ENCODE measurements around the gene LHFPL2.

The LHFPL2 gene

GRCh38 chr5:78665534-78665933 lies 17.0 kb upstream of the LHFPL2 start:
- no peak for DNase-seq

- DNase-seq: no peak
Observed at GRCh38 chr5:78662323-78662722, 13.8 kb upstream of the LHFPL2 start.

- no peak for DNase-seq
Observed at GRCh38 chr5:78661691-78662090, 13.1 kb upstream of the LHFPL2 start.

GRCh38 chr5:78661044-78661443 lies 12.5 kb upstream of the LHFPL2 start:
- DNase-seq: no peak

- no peak for DNase-seq
Observed at GRCh38 chr5:78660401-78660800, 11.8 kb upstream of the LHFPL2 start.

GRCh38 chr5:78659714-78660113 lies 11.1 kb upstream of the LHFPL2 start:
- no peak for DNase-seq

- no peak for DNase-seq
Observed at GRCh38 chr5:78659114-78659513, 10.5 kb upstream of the LHFPL2 start.

- no peak for DNase-seq
Observed at GRCh38 chr5:78657201-78657600, 8.6 kb upstream of the LHFPL2 start.

- DNase-seq: no peak
Observed at GRCh38 chr5:78655746-78656290, 7.2 kb upstream of the LHFPL2 start.

- DNase-seq: no peak
Observed at GRCh38 chr5:78654386-78654785, 5.8 kb upstream of the LHFPL2 start.

- no peak for DNase-seq
Observed at GRCh38 chr5:78653681-78654366, 5.3 kb upstream of the LHFPL2 start.

- DNase-seq: no peak
Observed at GRCh38 chr5:78653031-78653430, 4.5 kb upstream of the LHFPL2 start.

- DNase-seq: no peak
Observed at GRCh38 chr5:78651468-78651867, 2.9 kb upstream of the LHFPL2 start.

GRCh38 chr5:78650531-78650930 lies 2.0 kb upstream of the LHFPL2 start:
- no peak for DNase-seq

- no peak for DNase-seq
Observed at GRCh38 chr5:78649861-78650496, 1.4 kb upstream of the LHFPL2 start.

GRCh38 chr5:78649211-78649695 lies 681 bp upstream of the LHFPL2 start:
- no peak for DNase-seq

GRCh38 chr5:78647838-78648358 lies 674 bp downstream of the LHFPL2 start:
- no peak for DNase-seq

GRCh38 chr5:78647351-78647818 lies 1.2 kb downstream of the LHFPL2 start:
- no peak for DNase-seq

- DNase-seq: no peak
Observed at GRCh38 chr5:78644741-78645300, 3.8 kb downstream of the LHFPL2 start.

- DNase-seq: no peak
Observed at GRCh38 chr5:78644129-78644528, 4.4 kb downstream of the LHFPL2 start.

- no peak for DNase-seq
Observed at GRCh38 chr5:78642701-78643100, 5.9 kb downstream of the LHFPL2 start.

GRCh38 chr5:78640662-78641474 lies 7.7 kb downstream of the LHFPL2 start:
- no peak for DNase-seq

- no peak for DNase-seq
Observed at GRCh38 chr5:78639791-78640190, 8.8 kb downstream of the LHFPL2 start.
